ENCODE measurements around the gene CRK.

- TF ChIP-seq ZBTB7A (IDR thresholded peaks at IDR 0.05; ENCODE audit: low read depth): no peak
- no peak for TF ChIP-seq REST (IDR thresholded peaks at IDR 0.05; ENCODE audit: low read depth)
- TF ChIP-seq YY1 (IDR thresholded peaks at IDR 0.05; ENCODE audit: low read depth): no peak
- no peak for TF ChIP-seq TAF1 (IDR thresholded peaks at IDR 0.05; ENCODE audit: low read depth)
- no peak for TF ChIP-seq MAX (IDR thresholded peaks at IDR 0.05)
- no peak for TF ChIP-seq EGR1 (IDR thresholded peaks at IDR 0.05)
- TF ChIP-seq FOXM1 (IDR thresholded peaks at IDR 0.05; ENCODE audit: borderline replicate concordance, low read depth): no peak
- no peak for TF ChIP-seq EP300 (IDR thresholded peaks at IDR 0.05; ENCODE audit: borderline replicate concordance)
- TF ChIP-seq CEBPB (IDR thresholded peaks at IDR 0.05): no peak
- TF ChIP-seq CREB1 (IDR thresholded peaks at IDR 0.05; ENCODE audit: low read depth): no peak
- TF ChIP-seq NFIC (IDR thresholded peaks at IDR 0.05): no peak
- no peak for TF ChIP-seq TEAD4 (IDR thresholded peaks at IDR 0.05)
Observed at GRCh38 chr17:1440921-1441320, 15.1 kb downstream of the CRK start.

All from Ishikawa (cell line).